Measurements from ENCODE around the gene CWC27. TPM values are rescaled to one million over a fixed set of nuclear protein-coding genes. Genes with fewer than 3 reads are reported as not detected.

The CWC27 gene
- total RNA-seq, 4 donors from 2014 or later = 8.8 to 38.1 (median 17.6) TPM

- Histone ChIP-seq H3K4me1 (no peaks in the 10 kb centered on the region), H3K4me3 (no peak overlapping the region), H3K36me3 (peaks cover 0 to 14% (median 0%) of the 10 kb centered on the region in 3 donors), H3K9me3 (no peaks in the 10 kb centered on the region), H3K27me3 (no peaks in the 10 kb centered on the region), H3K27ac (no peak overlapping the region)
- DNase-seq (ENCODE audit: low spot score in 2 of 2) = peak; percentile 41 to 87
- WGBS, 2 donors = 4 to 8% methylated on average over 3 of the region's 3 CpGs
- TF ChIP-seq CTCF (IDR thresholded peaks at IDR 0.05) (peak; percentile 69 to 80 (median 71)), POLR2A (IDR thresholded peaks at IDR 0.05) (no peak), EP300 (IDR thresholded peaks at IDR 0.05) (no peak)
Observed at GRCh38 chr5:64784451-64785025, 15.8 kb downstream of the CWC27 start.

- 83 to 86% methylated on average over 2 of the region's 2 CpGs for WGBS, 2 donors
- Histone ChIP-seq H3K27ac (no peak overlapping the region), H3K9me3 (no peaks in the 10 kb centered on the region), H3K27me3 (no peaks in the 10 kb centered on the region), H3K4me3 (no peak overlapping the region), H3K4me1 (no peaks in the 10 kb centered on the region), H3K36me3 (peaks cover 0 to 18% (median 0%) of the 10 kb centered on the region in 3 donors)
- no peak for TF ChIP-seq CTCF (IDR thresholded peaks at IDR 0.05)
- no peak for TF ChIP-seq EP300 (IDR thresholded peaks at IDR 0.05)
- TF ChIP-seq POLR2A (IDR thresholded peaks at IDR 0.05) = no peak
- no peak for DNase-seq (ENCODE audit: low spot score in 2 of 2)
Observed at GRCh38 chr5:64786372-64786771, 17.6 kb downstream of the CWC27 start.

GRCh38 chr5:64788156-64788555 is 19.4 kb downstream of the CWC27 start:
- Histone ChIP-seq H3K27ac (no peak overlapping the region), H3K36me3 (peaks cover 0 to 26% (median 0%) of the 10 kb centered on the region in 3 donors), H3K4me1 (no peaks in the 10 kb centered on the region), H3K9me3 (no peaks in the 10 kb centered on the region), H3K27me3 (no peaks in the 10 kb centered on the region), H3K4me3 (no peak overlapping the region)
- no peak for TF ChIP-seq CTCF (IDR thresholded peaks at IDR 0.05)
- no peak for DNase-seq (ENCODE audit: low spot score in 2 of 2)
- 80 to 88% methylated on average over 2 of the region's 2 CpGs for WGBS, 2 donors

- TF ChIP-seq POLR2A (IDR thresholded peaks at IDR 0.05) = no peak
- no peak for TF ChIP-seq EP300 (IDR thresholded peaks at IDR 0.05)
- no peak for TF ChIP-seq CTCF (IDR thresholded peaks at IDR 0.05)
- H3K9me3 ChIP-seq = no peaks in the 10 kb centered on the region
- WGBS, 2 donors = 92 to 95% methylated on average over 3 of the region's 3 CpGs
- H3K36me3 ChIP-seq = peaks cover 0 to 26% (median 0%) of the 10 kb centered on the region in 3 donors
- no peaks in the 10 kb centered on the region for H3K27me3 ChIP-seq
- DNase-seq (ENCODE audit: low spot score in 2 of 2) = no peak
- H3K4me3 ChIP-seq = no peak overlapping the region
- H3K27ac ChIP-seq = no peak overlapping the region
- no peaks in the 10 kb centered on the region for H3K4me1 ChIP-seq
Observed at GRCh38 chr5:64789457-64789856, 20.7 kb downstream of the CWC27 start.

GRCh38 chr5:64790210-64790609 is 21.5 kb downstream of the CWC27 start:
- peaks cover 0 to 26% (median 0%) of the 10 kb centered on the region in 3 donors for H3K36me3 ChIP-seq
- no peak for DNase-seq (ENCODE audit: low spot score in 2 of 2)

More at GRCh38 chr5:64790210-64790609, 21.5 kb downstream of the CWC27 start:
- WGBS, 2 donors = 93 to 97% methylated on average over 1 of the region's 1 CpG
- no peak overlapping the region for H3K4me3 ChIP-seq
- no peak overlapping the region for H3K27ac ChIP-seq
- no peaks in the 10 kb centered on the region for H3K9me3 ChIP-seq
- no peaks in the 10 kb centered on the region for H3K27me3 ChIP-seq
- no peak for TF ChIP-seq CTCF (IDR thresholded peaks at IDR 0.05)
- no peak for TF ChIP-seq EP300 (IDR thresholded peaks at IDR 0.05)
- no peak for TF ChIP-seq POLR2A (IDR thresholded peaks at IDR 0.05)
- H3K4me1 ChIP-seq = no peaks in the 10 kb centered on the region
